Ovary (tissue), 9 donors: ENCODE results near the gene DCPS. TPM values are rescaled to one million over a fixed set of nuclear protein-coding genes. Genes with fewer than 3 reads are reported as not detected.
A peak's percentile ranks its signal among the peaks of the same experiment; 100 is the strongest.

Experiments used
- DNase-seq, 5 donors: peaks; one replicate each; pipeline ENCODE4 v3.0.0-alpha.2; 2019 to 2020
- H3K27ac ChIP-seq, 2 donors: fragments of 200-600 bp; one replicate each; pipeline versions ENCODE4 v1.5.1 to v1.8.0; 2019 to 2022
- H3K27me3 ChIP-seq: fragments of 200-600 bp; one replicate; pipeline ENCODE4 v1.8.0; 2022
- H3K36me3 ChIP-seq: fragments of 200-600 bp; sonication (generic); one replicate; pipeline ENCODE4 v1.5.1; 2019
- H3K4me1 ChIP-seq: one replicate; pipeline ENCODE4 v1.8.1; 2013; ENCODE audit warnings: mild to moderate bottlenecking, moderate library complexity; ENCODE audit not compliant: insufficient read depth
- H3K4me3 ChIP-seq: fragments of 200-600 bp; sonication (generic); one replicate; pipeline ENCODE4 v1.5.1; 2017
- H3K9me3 ChIP-seq, 2 donors: fragments of 200-600 bp in 1 of 2; sonication (generic) in 1 of 2; one replicate each; pipeline versions ENCODE4 v1.5.1 to v1.8.1; 2013 to 2019; ENCODE audit warnings: mild to moderate bottlenecking in 1 of 2, moderate library complexity in 1 of 2
- EP300 ChIP-seq: sonication (generic); formaldehyde crosslinking; IDR thresholded peaks from one replicate; pipeline ENCODE4 v1.6.1; 2017; ENCODE audit warnings: antibody characterized with exemption
- POLR2A ChIP-seq: fragments of 450-650 bp; IDR thresholded peaks from one replicate; pipeline ENCODE4 v1.6.1; 2017; ENCODE audit warnings: antibody characterized with exemption, mild to moderate bottlenecking, moderate library complexity
- WGBS, 3 donors: extraction: QIAGEN DNeasy Blood & Tissue Kit in 1 of 3; methylation state at CpG; one replicate each; pipeline versions ENCODE4 v1.1.5 to v1.1.7; 2013 to 2017; 5-methylcytosine and 5-hydroxymethylcytosine counted together
- intact Hi-C, 4 donors: fragments of 100-400 bp; cut with DNase I; formaldehyde crosslinking; loops; one replicate each; pipeline versions ENCODE4 v1.11.0 to v1.15.1; 2022 to 2023
- polyA plus RNA-seq, 2 donors: library from polyadenylated mRNA; stranded (reverse); fragments of 200-250 nt in 1 of 2; fragments of 350-450 nt in 1 of 2; fragmentation: Illumina TruSeq in 1 of 2; extraction: RNeasy Lipid Tissue Mini Kit (QIAGEN cat#74804) in 1 of 2; gene quantifications; one replicate each; pipeline ENCODE4 v1.2.3, GENCODE V29; 2013 to 2014
- total RNA-seq, 7 donors: library from RNA; depleted of rRNA in 2 of 7; stranded (reverse); fragments of >200 nt in 2 of 7; fragmentation: NEBNext Ultra II Directional in 3 of 7; extraction: Animal tissue kit (Norgen Biotek cat#: 25700) in 3 of 7; gene quantifications; one replicate each; pipeline versions ENCODE4 v1.1.0 to v1.2.4, GENCODE V29; 2016 to 2023
- TF ChIP-seq, protein P1 (sequence below), 3 donors: fragments of 450-650 bp in 2 of 3; fragments of 200-600 bp in 1 of 3; IDR thresholded peaks; one replicate each; pipeline versions ENCODE4 v1.5.1 to v1.8.0; 2016 to 2022; ENCODE audit warnings: antibody characterized with exemption in 3 of 3, mild to moderate bottlenecking in 1 of 3
- donor health status: DM: no; HTN: no; CAD: no; lungs with moderate emphysema.
- donor health status: DM: no; HTN: no; CAD: no.
- donor health status: Bipolar disorder and iron deficiency.
- donor health status: DM: yes; HTN: yes; CAD: no.
- donor health status: DM: no; HTN: no; CAD: no.
- donor health status: DM: yes; HTN: yes; CAD: no.

DCPS gene
- total and polyA plus RNA-seq, 9 donors = 6.6 to 17.2 (median 13.5) TPM

DNA sequence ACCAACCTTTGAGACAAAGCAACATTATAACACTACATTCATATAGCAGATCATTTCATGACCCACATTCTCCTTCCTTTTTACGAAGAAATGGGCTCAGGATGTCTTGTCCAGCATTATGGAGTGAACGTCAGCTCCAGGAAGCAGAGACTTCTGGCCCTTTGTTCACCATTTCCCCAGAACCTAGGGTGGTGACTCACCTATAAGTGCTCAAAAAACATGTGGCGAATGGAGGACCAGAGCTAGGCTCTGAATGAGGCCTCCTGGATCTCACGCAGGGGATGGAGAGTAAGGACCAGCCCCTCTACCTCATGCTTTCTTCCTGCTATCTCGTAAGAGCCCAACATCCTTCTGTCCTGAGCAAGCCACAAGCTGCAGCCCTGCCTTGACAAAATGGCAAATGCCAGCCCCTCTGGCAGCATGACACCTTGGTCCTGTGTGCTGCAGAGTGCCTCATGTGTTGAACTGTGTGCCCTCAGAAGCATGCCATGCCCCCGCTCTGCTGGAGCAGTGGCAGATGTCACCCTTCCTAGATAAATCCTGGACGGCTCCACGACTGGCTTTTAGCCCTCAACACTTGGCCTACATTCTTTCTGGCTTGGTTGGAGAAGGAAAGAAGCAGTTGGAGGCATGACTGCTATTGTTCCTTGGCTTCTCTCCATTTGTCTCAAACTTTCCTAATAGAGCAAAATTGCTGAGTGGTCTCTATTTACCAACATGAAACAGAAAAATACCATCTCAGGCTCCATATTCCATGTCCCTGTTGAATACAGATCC lies 45.1 kb downstream of the DCPS start:
- DNase-seq = peak in 2 of 5 donors; percentile 45 to 57
- peaks cover 60% of the 10 kb centered on the region for H3K4me1 ChIP-seq
- H3K9me3 ChIP-seq = no peaks in the 10 kb centered on the region
- H3K27me3 ChIP-seq = no peaks in the 10 kb centered on the region
- no peak overlapping the region for H3K4me3 ChIP-seq
- peak overlapping the region; percentile 21 to 81 for H3K27ac ChIP-seq
- no peaks in the 10 kb centered on the region for H3K36me3 ChIP-seq
- intact Hi-C loops = no loop called here
- no peak for TF ChIP-seq EP300
- no peak for TF ChIP-seq POLR2A
- TF ChIP-seq, protein P1, sequence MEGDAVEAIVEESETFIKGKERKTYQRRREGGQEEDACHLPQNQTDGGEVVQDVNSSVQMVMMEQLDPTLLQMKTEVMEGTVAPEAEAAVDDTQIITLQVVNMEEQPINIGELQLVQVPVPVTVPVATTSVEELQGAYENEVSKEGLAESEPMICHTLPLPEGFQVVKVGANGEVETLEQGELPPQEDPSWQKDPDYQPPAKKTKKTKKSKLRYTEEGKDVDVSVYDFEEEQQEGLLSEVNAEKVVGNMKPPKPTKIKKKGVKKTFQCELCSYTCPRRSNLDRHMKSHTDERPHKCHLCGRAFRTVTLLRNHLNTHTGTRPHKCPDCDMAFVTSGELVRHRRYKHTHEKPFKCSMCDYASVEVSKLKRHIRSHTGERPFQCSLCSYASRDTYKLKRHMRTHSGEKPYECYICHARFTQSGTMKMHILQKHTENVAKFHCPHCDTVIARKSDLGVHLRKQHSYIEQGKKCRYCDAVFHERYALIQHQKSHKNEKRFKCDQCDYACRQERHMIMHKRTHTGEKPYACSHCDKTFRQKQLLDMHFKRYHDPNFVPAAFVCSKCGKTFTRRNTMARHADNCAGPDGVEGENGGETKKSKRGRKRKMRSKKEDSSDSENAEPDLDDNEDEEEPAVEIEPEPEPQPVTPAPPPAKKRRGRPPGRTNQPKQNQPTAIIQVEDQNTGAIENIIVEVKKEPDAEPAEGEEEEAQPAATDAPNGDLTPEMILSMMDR (IDR thresholded peaks at IDR 0.05) = no peak
- 41 to 50% (median 43%) methylated on average over 8 of the region's 8 CpGs for WGBS, 3 donors

DNA sequence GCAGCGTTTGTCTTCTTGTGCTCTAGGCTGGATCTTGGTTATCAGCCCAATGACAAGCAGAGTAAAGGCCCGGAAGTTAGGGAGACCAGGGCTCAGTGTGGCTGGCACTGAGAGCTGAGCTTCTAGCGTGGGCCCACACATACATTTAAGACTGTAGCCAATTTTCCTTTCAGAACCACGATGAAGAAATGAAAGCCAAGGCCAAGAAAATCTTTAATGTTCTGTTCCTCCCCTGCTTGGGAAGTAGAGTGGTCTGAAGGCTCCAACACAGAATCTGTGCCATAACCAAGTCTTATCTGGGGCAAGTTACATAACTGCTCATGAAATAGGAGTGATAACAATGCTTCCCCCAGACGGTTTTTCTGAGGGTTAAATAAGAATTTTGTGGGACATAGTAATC lies 47.0 kb downstream of the DCPS start:
- H3K27ac ChIP-seq = peak overlapping the region in 1 of 2 donors; percentile 63

DNA sequence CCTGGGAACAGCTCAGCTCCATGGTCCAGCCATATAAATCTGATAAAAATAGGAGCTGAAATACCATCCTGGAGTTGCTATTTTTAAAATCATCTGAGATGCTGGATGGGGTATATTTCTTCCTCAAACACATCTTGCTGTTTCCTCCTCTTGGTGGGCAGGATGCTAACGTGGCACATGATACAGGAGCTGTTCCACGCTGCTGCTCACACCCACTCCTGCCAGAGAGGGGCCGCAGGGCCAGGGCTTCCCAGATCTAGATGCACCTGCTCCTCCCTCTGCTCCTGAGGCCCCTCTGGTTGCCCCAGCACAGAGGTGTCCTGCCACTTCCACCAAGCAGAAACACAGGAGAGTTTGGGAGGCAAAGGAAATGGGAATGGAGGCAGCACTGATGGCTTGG lies 48.3 kb downstream of the DCPS start:
- 59 to 71% (median 60%) methylated on average over 3 of the region's 3 CpGs for WGBS, 3 donors
- Histone ChIP-seq H3K9me3 (no peaks in the 10 kb centered on the region), H3K4me3 (no peak overlapping the region), H3K27ac (peak overlapping the region in 1 of 2 donors; percentile 63), H3K27me3 (no peaks in the 10 kb centered on the region), H3K36me3 (no peaks in the 10 kb centered on the region), H3K4me1 (peaks cover 44% of the 10 kb centered on the region)
- no peak for TF ChIP-seq EP300
- TF ChIP-seq, protein P1 (IDR thresholded peaks at IDR 0.05) = no peak
- no peak for TF ChIP-seq POLR2A
- intact Hi-C loops = loop anchor here in 2 of 4 donors (2.0 to 10.0 kb wide), 2 partner anchors 47 kb away; partner anchors contain the start of gene DCPS (in 2 of the 2)
- peak in 2 of 5 donors; percentile 23 to 32 for DNase-seq

More for the DNA sequence above, 47.0 kb downstream of the DCPS start:
- peaks cover 51% of the 10 kb centered on the region for H3K4me1 ChIP-seq
- DNase-seq = no peak
- TF ChIP-seq, protein P1 (IDR thresholded peaks at IDR 0.05) = no peak
- no peak for TF ChIP-seq EP300
- TF ChIP-seq POLR2A = no peak
- H3K27me3 ChIP-seq = no peaks in the 10 kb centered on the region
- no peak overlapping the region for H3K4me3 ChIP-seq
- WGBS, 3 donors = 24 to 34% (median 25%) methylated on average over 5 of the region's 5 CpGs
- H3K36me3 ChIP-seq = no peaks in the 10 kb centered on the region
- intact Hi-C loops = loop anchor here in 1 of 4 donors (10.0 kb wide), 1 partner anchor 46 kb away; the partner anchor contains the start of gene DCPS
- no peaks in the 10 kb centered on the region for H3K9me3 ChIP-seq

DNA sequence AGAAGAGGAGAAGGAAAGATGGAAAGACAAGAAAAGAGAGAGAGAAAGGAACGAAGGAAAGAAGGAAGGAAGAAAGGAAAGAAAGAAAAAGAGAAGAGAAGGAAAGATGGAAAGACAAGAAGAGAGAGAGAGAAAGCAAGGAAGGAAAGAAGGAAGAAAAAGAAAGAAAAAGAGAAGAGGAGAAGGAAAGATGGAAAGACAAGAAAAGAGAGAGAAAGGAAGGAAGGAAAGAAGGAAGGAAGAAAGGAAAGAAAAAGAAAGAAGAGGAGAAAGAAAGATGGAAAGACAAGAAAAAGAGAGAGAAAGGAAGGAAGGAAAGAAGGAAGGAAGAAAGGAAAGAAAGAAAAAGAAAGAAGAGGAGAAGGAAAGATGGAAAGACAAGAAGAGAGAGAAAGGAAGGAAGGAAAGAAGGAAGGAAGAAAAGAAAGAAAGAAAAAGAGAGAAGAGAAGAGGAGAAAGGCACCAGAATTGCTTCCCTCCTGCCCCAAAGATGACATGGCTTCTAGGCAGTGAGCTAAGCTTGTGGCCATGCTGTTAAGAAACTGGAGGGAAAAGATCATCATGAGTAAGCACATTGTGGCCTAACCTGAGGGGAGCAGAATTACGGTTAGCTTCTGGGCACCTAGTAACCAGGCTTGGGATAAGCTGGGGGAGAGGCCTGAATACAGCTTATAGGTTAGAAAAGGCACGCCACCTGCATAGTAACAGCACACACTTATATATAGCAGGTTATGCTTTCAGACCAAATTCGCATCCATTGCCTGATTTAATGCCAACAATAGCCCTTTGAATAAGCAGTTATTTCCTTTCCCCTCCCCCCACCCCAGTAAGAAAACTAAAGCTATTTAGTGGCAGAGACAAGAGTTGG lies 49.3 kb downstream of the DCPS start:
- no peaks in the 10 kb centered on the region for H3K27me3 ChIP-seq
- H3K27ac ChIP-seq = peak overlapping the region in 1 of 2 donors; percentile 54
- TF ChIP-seq EP300 (no peak), POLR2A (no peak)
- TF ChIP-seq, protein P1 (IDR thresholded peaks at IDR 0.05) = no peak
- no peaks in the 10 kb centered on the region for H3K36me3 ChIP-seq
- H3K9me3 ChIP-seq = no peaks in the 10 kb centered on the region
- peak in 1 of 5 donors; percentile 15 for DNase-seq
- peaks cover 36% of the 10 kb centered on the region for H3K4me1 ChIP-seq
- H3K4me3 ChIP-seq = no peak overlapping the region
- WGBS, 3 donors = 71 to 75% (median 74%) methylated on average over 4 of the region's 4 CpGs
- intact Hi-C loops = loop anchor here in 2 of 4 donors (2.0 to 10.0 kb wide), 2 partner anchors 48 kb away; partner anchors contain the start of gene DCPS (in 2 of the 2)
